UCSD-AML1 (cell line): ENCODE data around the gene ETNK2.

ENCODE experiments used
- DNase-seq: peaks from one replicate; lab custom pipeline; 2025; ENCODE audit not compliant: unreplicated experiment; lab: John Stamatoyannopoulos, UW

ETNK2 gene

GRCh38 chr1:204151552-204152309 is at the start of gene ETNK2:
ETNK2 (minus strand) TSS chr1:204152044; CDS start chr1:204151852, 192 bp downstream.
- peak; percentile 45 for DNase-seq

- no peak for DNase-seq
These were observed 49.6 kb upstream of the ETNK2 start for GRCh38 chr1:204201348-204202040.

- DNase-seq = no peak
These were observed 47.7 kb upstream of the ETNK2 start for GRCh38 chr1:204199579-204199978.

- DNase-seq = no peak
These were observed 46.8 kb upstream of the ETNK2 start for GRCh38 chr1:204198348-204199340.

- DNase-seq = no peak
These were observed 45.2 kb upstream of the ETNK2 start for GRCh38 chr1:204197068-204197467.

GRCh38 chr1:204196068-204196795 is 44.4 kb upstream of the ETNK2 start, which contains the start of gene KISS1:
KISS1 (minus strand) TSS chr1:204196491; CDS start chr1:204192876, 3,615 bp downstream.
- DNase-seq = no peak

GRCh38 chr1:204194771-204195170 is 42.9 kb upstream of the ETNK2 start:
- DNase-seq = peak; percentile 47

- DNase-seq = no peak
These were observed 42.2 kb upstream of the ETNK2 start for GRCh38 chr1:204194080-204194479.

GRCh38 chr1:204192589-204193352 is 40.9 kb upstream of the ETNK2 start:
- DNase-seq = no peak

GRCh38 chr1:204192046-204192445 is 40.2 kb upstream of the ETNK2 start:
- no peak for DNase-seq

GRCh38 chr1:204191456-204191855 is 39.6 kb upstream of the ETNK2 start:
- no peak for DNase-seq

- no peak for DNase-seq
These were observed 38.7 kb upstream of the ETNK2 start for GRCh38 chr1:204190212-204191211.

- no peak for DNase-seq
These were observed 37.3 kb upstream of the ETNK2 start for GRCh38 chr1:204188959-204189639.

- no peak for DNase-seq
These were observed 34.8 kb upstream of the ETNK2 start for GRCh38 chr1:204186597-204186996.

GRCh38 chr1:204181116-204181515 is 29.3 kb upstream of the ETNK2 start:
- no peak for DNase-seq

GRCh38 chr1:204180133-204180532 is 28.3 kb upstream of the ETNK2 start:
- DNase-seq = no peak

GRCh38 chr1:204178487-204179281 is 26.8 kb upstream of the ETNK2 start:
- no peak for DNase-seq
